Measurements from ENCODE around the gene TTBK1. TPM values are rescaled to one million over a fixed set of nuclear protein-coding genes. Genes with fewer than 3 reads are reported as not detected.

TTBK1 gene
- total RNA-seq, 2 experiments from 2014 or later, result 0.30 TPM

DNA sequence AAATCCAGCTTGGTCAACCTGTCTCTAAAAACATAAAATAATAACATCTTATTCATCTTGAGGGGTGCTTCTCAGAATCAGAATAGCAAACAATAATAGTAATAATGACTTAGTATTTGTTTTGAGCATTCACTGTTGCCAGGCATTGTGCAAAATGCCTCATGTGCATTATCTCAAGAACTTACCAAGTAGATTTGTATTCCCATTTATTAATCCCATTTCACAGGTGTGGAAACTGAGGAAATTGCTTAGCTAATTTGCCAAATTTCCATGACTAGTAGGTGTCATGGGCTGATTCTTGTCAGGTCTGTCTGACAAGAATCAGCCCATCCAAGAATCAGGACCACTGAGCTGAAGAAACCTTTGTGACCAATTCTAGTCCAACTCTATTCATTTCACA is 5.5 kb downstream of the TTBK1 start:
- Mint-ChIP-seq H3K36me3 (ENCODE audit: low read depth) (no peaks in the 10 kb centered on the region), H3K27me3 (peaks cover 26% of the 10 kb centered on the region), H3K4me3 (no peak overlapping the region), H3K27ac (no peak overlapping the region), H3K4me1 (peaks cover 29% of the 10 kb centered on the region), H3K9me3 (no peaks in the 10 kb centered on the region)
- ChIA-PET CTCF (interaction anchor here (1.5 to 1.6 kb wide), 2 partner anchors 20 to 257 kb away, joined by 3 read pairs; partner anchors contain the start of gene DNPH1), POLR2A (no interaction called here)
- no peak for DNase-seq

DNA sequence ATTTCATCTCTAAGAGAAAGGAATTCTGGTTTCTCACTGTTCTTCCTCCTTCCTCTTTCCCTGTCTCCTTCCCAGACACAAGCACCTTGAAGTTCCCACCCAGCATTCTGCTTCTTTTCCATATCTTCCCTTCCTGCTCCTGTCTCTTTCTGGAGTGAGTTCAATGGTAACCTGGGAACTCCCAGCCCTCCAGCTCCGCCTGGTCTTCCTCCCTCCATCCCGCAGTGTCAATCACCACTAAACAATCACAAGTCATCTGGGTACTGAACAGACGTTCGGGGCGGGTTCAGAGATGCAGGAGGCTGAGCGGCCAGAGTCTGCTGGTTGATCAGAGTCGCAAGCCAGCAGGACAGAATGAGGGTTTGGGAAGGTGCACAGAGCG is 7.7 kb downstream of the TTBK1 start:
- Mint-ChIP-seq H3K27me3 (peaks cover 26% of the 10 kb centered on the region), H3K4me1 (peaks cover 32% of the 10 kb centered on the region), H3K4me3 (no peak overlapping the region), H3K27ac (no peak overlapping the region), H3K9me3 (no peaks in the 10 kb centered on the region), H3K36me3 (ENCODE audit: low read depth) (no peaks in the 10 kb centered on the region)
- no peak for DNase-seq
- ChIA-PET POLR2A (interaction anchor here (0.8 kb wide), 1 partner anchor 13 kb away, joined by 4 read pairs; no protein-coding TSS in a partner anchor), CTCF (no interaction called here)

DNA sequence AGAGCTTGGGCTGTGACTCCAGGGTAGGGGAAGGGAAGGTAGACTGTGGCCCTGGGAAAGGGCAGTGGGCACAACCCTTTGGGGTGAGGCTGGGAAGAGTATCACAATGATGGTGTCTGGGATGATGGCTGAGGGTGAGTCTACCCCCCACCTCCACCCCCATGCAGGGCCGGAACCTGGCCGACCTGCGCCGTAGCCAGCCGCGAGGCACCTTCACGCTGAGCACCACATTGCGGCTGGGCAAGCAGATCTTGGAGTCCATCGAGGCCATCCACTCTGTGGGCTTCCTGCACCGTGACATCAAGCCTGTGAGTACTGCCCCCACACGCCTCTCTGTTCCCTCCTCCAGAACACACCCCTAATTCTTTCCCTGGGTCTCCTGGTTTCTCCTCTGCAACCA is 10.1 kb downstream of the TTBK1 start:
- no peak overlapping the region for H3K4me3 Mint-ChIP-seq
- H3K36me3 Mint-ChIP-seq (ENCODE audit: low read depth), result no peaks in the 10 kb centered on the region
- no peak for DNase-seq

DNA sequence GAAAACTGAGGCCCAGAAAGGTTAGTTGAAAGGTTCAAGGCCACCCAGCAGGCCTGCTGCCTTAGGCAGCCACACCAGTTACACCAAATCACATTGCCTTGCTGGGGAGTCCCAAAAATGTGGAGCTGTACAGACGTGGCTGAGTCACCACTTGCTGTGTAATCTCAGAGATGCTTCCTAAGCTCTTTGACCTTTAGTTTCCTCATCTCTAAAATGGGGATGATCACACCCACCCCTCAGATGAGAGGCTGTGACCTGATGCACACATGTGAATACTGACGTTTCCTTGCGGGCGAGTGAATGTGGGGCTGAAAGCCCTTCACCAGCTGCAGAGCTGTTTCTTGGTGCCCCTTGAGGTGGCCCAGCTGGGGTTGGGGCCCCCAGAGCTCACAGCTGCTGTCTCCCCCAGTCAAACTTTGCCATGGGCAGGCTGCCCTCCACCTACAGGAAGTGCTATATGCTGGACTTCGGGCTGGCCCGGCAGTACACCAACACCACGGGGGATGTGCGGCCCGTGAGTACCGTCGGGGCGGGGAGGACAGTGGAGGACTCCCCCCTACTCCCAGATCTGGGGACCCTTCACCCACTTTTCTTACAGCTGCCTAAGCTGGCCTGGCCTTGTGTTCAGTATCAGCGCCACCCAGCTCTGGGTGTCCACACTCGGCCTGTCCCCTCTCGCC is 11.0 kb downstream of the TTBK1 start:
- no peak overlapping the region for H3K27ac Mint-ChIP-seq
- no peaks in the 10 kb centered on the region for H3K36me3 Mint-ChIP-seq (ENCODE audit: low read depth)
- DNase-seq, result no peak
- ChIA-PET CTCF (no interaction called here), POLR2A (no interaction called here)
- peaks cover 23% of the 10 kb centered on the region for H3K4me1 Mint-ChIP-seq
- peaks cover 22% of the 10 kb centered on the region for H3K27me3 Mint-ChIP-seq
- H3K9me3 Mint-ChIP-seq, result no peaks in the 10 kb centered on the region
- no peak overlapping the region for H3K4me3 Mint-ChIP-seq

More for the DNA sequence above, 10.1 kb downstream of the TTBK1 start:
- Mint-ChIP-seq H3K4me1 (peaks cover 23% of the 10 kb centered on the region), H3K9me3 (no peaks in the 10 kb centered on the region), H3K27me3 (peaks cover 22% of the 10 kb centered on the region), H3K27ac (no peak overlapping the region)
- POLR2A ChIA-PET, result interaction anchor here (1.6 kb wide), 1 partner anchor 32 kb away, joined by 3 read pairs; no protein-coding TSS in a partner anchor
- CTCF ChIA-PET, result no interaction called here

DNA sequence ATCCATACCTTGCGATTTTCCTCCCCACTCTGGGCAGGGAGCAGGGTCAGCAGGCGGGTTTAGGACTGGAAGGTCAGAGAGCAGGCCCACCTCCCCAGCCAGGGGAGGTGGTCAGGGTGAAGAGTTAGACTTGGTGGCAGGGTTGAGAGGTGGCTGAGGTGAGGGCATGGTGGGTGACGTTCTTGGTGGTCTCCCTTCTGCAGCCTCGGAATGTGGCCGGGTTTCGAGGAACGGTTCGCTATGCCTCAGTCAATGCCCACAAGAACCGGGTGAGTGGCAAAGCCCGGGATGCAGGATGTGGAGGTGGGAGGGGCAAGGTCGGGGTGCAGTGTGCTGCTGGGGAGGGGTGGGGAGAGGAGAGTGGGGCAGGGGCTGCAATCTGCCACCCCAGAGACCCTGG is 11.6 kb downstream of the TTBK1 start:
- DNase-seq, result no peak
- ChIA-PET POLR2A (no interaction called here), CTCF (no interaction called here)
- Mint-ChIP-seq H3K27me3 (peaks cover 22% of the 10 kb centered on the region), H3K4me3 (no peak overlapping the region), H3K4me1 (peaks cover 23% of the 10 kb centered on the region), H3K27ac (no peak overlapping the region), H3K9me3 (no peaks in the 10 kb centered on the region), H3K36me3 (ENCODE audit: low read depth) (no peaks in the 10 kb centered on the region)

DNA sequence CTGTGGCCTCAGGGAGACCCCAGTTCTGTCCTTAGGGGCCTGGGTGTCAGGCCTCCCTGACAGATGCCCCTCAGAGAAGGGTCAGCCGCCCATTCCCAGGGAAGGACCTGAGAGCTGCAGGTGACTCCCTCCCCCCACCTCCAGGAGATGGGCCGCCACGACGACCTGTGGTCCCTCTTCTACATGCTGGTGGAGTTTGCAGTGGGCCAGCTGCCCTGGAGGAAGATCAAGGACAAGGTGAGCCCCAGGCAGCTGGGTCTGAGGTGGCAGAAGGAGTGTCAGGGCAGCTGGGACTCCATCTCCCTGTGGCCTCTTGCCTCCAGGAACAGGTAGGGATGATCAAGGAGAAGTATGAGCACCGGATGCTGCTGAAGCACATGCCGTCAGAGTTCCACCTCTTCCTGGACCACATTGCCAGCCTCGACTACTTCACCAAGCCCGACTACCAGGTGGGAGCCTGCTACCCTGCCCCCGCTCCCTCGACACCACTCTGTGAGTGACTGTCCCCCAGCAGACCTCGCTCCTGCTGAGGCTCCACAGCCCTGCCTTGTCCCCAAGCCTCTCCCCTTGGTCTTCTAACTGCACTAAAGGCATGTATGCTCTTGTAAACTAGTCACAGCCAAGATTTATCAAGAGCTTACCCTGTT is 12.2 kb downstream of the TTBK1 start:
- H3K9me3 Mint-ChIP-seq, result no peaks in the 10 kb centered on the region
- peaks cover 22% of the 10 kb centered on the region for H3K27me3 Mint-ChIP-seq
- CTCF ChIA-PET, result interaction anchor here (0.6 kb wide), 2 partner anchors 63 to 290 kb away, joined by 3 read pairs; no protein-coding TSS in a partner anchor
- POLR2A ChIA-PET, result no interaction called here
- no peak for DNase-seq
- no peaks in the 10 kb centered on the region for H3K36me3 Mint-ChIP-seq (ENCODE audit: low read depth)
- peaks cover 23% of the 10 kb centered on the region for H3K4me1 Mint-ChIP-seq
- no peak overlapping the region for H3K27ac Mint-ChIP-seq
- no peak overlapping the region for H3K4me3 Mint-ChIP-seq

DNA sequence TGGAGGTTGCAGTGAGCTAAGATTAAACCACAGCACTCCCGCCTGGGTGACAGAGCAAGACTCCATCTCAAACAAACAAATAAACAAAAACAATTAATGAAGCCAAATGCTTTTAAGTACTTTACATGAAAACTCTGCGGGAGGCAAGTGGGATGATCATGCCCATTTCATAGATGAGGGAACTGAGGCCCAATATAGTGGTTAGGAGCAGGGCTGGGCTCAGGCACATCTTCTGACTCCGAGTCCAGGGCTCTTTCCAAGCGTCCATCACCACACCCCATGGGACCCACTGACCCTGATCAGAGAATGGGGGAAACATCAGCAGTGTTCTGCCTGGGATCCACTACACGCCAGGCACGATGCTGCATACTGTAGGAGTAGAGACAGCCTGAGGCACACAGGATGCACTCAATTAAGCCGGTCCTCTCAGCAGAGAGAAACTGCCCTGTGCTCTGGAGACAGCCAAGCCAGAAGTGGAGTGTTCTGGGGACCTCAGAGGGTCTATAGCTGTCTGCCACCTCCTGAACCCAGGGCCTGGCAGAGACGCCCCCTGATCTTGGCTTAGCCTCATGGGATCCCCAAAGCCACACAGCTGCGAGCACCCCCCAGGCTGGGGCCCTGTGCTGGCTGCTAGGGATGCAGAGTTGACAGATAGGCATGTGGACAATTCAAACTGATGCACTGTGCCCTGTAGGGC is 13.5 kb downstream of the TTBK1 start:
- no peak for DNase-seq
- peaks cover 9% of the 10 kb centered on the region for H3K27me3 Mint-ChIP-seq
- CTCF ChIA-PET, result no interaction called here
- no peaks in the 10 kb centered on the region for H3K9me3 Mint-ChIP-seq
- no peak overlapping the region for H3K4me3 Mint-ChIP-seq
- H3K36me3 Mint-ChIP-seq (ENCODE audit: low read depth), result no peaks in the 10 kb centered on the region
- POLR2A ChIA-PET, result no interaction called here
- H3K27ac Mint-ChIP-seq, result no peak overlapping the region
- H3K4me1 Mint-ChIP-seq, result peaks cover 11% of the 10 kb centered on the region

DNA sequence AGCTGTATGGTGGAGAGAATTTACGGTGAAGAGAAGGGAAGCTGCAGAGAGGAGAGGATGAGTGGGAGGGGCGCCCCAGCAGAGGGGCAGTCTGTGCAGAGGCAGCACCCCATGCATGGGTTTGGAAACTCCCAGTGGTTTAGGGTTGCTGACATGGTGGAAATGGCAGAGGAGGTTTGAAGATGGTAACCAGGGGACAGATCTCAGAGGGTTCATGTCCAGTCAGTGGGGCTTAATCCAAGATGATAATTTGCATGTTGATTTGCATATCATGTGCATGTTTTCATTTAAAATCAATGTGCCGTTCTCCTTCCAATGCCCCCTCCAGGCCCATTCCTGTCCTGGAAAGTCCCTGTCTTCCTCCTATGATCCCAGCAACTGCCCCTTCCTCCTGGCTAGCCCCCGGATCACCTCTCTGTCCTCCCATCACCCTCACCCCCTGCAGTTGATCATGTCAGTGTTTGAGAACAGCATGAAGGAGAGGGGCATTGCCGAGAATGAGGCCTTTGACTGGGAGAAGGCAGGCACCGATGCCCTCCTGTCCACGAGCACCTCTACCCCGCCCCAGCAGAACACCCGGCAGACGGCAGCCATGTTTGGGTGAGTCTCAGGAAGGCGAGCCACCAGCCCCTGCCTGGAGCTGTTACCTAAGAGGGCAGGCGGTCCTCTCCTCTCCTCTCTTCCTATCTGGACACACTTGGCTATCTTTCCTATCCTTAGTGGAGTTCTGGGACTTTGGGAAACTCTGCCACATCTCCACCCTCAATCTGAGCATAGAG is 14.3 kb downstream of the TTBK1 start:
- H3K36me3 Mint-ChIP-seq (ENCODE audit: low read depth), result no peaks in the 10 kb centered on the region
- H3K27ac Mint-ChIP-seq, result peak overlapping the region; percentile 26
- ChIA-PET CTCF (no interaction called here), POLR2A (no interaction called here)
- no peak for DNase-seq
- H3K4me3 Mint-ChIP-seq, result no peak overlapping the region
- peaks cover 10% of the 10 kb centered on the region for H3K4me1 Mint-ChIP-seq
- H3K9me3 Mint-ChIP-seq, result no peaks in the 10 kb centered on the region
- H3K27me3 Mint-ChIP-seq, result peaks cover 6% of the 10 kb centered on the region

DNA sequence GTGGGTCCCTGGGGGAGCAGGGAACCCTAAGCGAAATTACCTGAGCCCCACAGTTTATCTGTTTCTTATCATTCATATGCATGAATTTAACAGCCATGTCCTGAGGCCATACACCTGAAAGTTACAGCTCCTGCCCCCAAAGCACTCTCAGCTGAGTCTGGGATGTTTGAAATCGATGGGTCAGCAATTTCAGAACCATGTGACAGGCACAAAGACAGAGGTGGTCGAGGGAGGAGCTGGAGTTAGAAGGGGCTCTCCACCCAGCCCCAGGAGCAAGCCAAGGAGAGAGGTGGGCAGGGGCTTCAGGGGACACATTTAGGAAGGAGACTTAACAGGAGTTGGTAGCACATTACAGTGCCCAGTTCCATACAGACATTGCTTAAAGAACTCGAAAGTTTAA is 14.9 kb downstream of the TTBK1 start:
- H3K4me3 Mint-ChIP-seq, result no peak overlapping the region
- no peak for DNase-seq
- H3K4me1 Mint-ChIP-seq, result peaks cover 10% of the 10 kb centered on the region
- H3K27ac Mint-ChIP-seq, result no peak overlapping the region
- H3K9me3 Mint-ChIP-seq, result no peaks in the 10 kb centered on the region
- peaks cover under 1% of the 10 kb centered on the region for H3K27me3 Mint-ChIP-seq
- CTCF ChIA-PET, result no interaction called here
- POLR2A ChIA-PET, result no interaction called here
- no peaks in the 10 kb centered on the region for H3K36me3 Mint-ChIP-seq (ENCODE audit: low read depth)

DNA sequence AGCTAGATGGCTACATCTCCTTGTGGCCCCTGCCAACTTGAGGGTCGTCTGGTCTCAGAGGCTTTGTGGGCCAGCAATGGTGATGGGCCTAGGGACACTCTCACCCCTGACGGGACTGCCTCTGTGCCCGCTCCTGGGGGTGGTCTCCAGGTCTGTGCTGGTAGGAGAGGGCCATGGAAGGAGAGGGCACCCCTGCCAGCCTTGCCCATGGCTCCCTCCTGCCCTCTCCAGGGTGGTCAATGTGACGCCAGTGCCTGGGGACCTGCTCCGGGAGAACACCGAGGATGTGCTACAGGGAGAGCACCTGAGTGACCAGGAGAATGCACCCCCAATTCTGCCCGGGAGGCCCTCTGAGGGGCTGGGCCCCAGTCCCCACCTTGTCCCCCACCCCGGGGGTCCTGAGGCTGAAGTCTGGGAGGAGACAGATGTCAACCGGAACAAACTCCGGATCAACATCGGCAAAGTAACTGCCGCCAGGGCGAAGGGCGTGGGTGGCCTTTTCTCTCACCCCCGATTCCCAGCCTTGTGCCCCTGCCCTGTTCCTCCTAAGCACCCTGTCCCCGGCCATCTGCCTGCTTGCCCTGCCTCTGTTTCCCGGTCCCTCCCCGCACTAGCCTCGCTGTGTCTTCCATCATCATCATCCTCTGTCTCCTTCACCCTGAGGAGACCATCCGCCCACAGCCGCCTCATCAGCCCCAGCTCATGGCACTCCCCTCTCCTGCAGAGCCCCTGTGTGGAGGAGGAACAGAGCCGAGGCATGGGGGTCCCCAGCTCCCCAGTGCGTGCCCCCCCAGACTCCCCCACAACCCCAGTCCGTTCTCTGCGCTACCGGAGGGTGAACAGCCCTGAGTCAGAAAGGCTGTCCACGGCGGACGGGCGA is 15.8 kb downstream of the TTBK1 start:
- Mint-ChIP-seq H3K4me3 (no peak overlapping the region), H3K4me1 (peaks cover 9% of the 10 kb centered on the region), H3K9me3 (no peaks in the 10 kb centered on the region), H3K27me3 (peaks cover 3% of the 10 kb centered on the region), H3K36me3 (ENCODE audit: low read depth) (no peaks in the 10 kb centered on the region), H3K27ac (no peak overlapping the region)
- POLR2A ChIA-PET, result no interaction called here
- CTCF ChIA-PET, result interaction anchor here (0.6 to 1.2 kb wide), 2 partner anchors 244 to 248 kb away, joined by 3 to 4 read pairs; no protein-coding TSS in a partner anchor
- no peak for DNase-seq

DNA sequence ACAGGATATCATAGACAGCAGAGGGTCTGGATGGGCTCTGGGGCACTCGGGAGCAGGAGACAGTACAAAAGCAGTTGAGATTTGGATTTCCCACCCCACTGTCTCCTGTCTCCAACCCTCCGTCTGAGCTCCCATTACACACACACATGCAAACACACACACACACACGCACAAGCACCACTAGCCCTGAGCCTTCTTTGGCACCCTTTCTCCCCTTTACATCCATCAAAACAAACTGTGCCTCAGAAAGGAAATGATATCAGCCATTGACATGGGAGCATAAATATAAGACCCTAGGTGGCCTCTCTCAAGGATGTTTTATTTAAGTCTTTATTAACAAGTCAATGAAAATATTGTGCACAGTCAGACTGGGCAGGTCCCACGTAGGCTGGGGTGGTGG is 17.5 kb downstream of the TTBK1 start:
- Mint-ChIP-seq H3K4me3 (no peak overlapping the region), H3K27me3 (peaks cover 3% of the 10 kb centered on the region), H3K9me3 (no peaks in the 10 kb centered on the region), H3K36me3 (ENCODE audit: low read depth) (no peaks in the 10 kb centered on the region), H3K4me1 (peaks cover 7% of the 10 kb centered on the region), H3K27ac (no peak overlapping the region)
- CTCF ChIA-PET, result interaction anchor here (1.0 kb wide), 1 partner anchor 83 kb away, joined by 3 read pairs; no protein-coding TSS in a partner anchor
- POLR2A ChIA-PET, result no interaction called here
- no peak for DNase-seq

DNA sequence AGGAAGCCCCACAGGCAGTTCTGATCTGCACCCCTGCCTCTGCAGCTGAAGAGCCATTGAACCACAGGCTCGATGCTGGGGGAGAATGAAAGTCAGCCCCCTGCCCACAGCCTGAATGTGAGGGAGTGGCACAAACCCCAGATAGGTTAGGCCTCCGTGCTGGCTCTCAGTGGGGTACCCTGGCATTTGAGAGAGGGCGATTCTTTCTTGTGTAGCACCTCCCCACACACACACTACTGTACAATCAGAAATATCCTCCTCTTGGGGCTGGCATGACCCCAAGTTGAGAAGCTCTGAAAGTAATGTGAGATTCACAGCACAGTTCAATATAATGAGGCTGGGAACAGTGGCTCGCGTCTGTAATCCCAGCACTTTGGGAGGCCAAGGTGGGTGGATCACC is 17.9 kb downstream of the TTBK1 start:
- no peak overlapping the region for H3K27ac Mint-ChIP-seq
- POLR2A ChIA-PET, result no interaction called here

More for the DNA sequence above, 17.9 kb downstream of the TTBK1 start:
- H3K27me3 Mint-ChIP-seq, result peaks cover 3% of the 10 kb centered on the region
- no peaks in the 10 kb centered on the region for H3K9me3 Mint-ChIP-seq
- no peak for DNase-seq
- peaks cover 7% of the 10 kb centered on the region for H3K4me1 Mint-ChIP-seq
- H3K36me3 Mint-ChIP-seq (ENCODE audit: low read depth), result no peaks in the 10 kb centered on the region
- CTCF ChIA-PET, result interaction anchor here (0.7 to 1.2 kb wide), 3 partner anchors 75 to 137 kb away, joined by 3 to 4 read pairs (median 4); no protein-coding TSS in a partner anchor
- H3K4me3 Mint-ChIP-seq, result no peak overlapping the region

All from activated CD4-positive, alpha-beta memory T cell treated with anti-CD3 and anti-CD28 coated beads, Interleukin-2, amount 10 ng/mL, durations not matched to agents 7 days and 5 days (primary cell).